GM19395 (cell line): Measurements from ENCODE around the gene ALPK3.

Experiments
- ATAC-seq: cut with Tn5 transposase; IDR thresholded peaks from one replicate; pipeline ENCODE4 v1.9.1; 2021; ENCODE audit warnings: mild to moderate bottlenecking, moderate library complexity; ENCODE audit not compliant: unreplicated experiment

ALPK3 gene, protein sequence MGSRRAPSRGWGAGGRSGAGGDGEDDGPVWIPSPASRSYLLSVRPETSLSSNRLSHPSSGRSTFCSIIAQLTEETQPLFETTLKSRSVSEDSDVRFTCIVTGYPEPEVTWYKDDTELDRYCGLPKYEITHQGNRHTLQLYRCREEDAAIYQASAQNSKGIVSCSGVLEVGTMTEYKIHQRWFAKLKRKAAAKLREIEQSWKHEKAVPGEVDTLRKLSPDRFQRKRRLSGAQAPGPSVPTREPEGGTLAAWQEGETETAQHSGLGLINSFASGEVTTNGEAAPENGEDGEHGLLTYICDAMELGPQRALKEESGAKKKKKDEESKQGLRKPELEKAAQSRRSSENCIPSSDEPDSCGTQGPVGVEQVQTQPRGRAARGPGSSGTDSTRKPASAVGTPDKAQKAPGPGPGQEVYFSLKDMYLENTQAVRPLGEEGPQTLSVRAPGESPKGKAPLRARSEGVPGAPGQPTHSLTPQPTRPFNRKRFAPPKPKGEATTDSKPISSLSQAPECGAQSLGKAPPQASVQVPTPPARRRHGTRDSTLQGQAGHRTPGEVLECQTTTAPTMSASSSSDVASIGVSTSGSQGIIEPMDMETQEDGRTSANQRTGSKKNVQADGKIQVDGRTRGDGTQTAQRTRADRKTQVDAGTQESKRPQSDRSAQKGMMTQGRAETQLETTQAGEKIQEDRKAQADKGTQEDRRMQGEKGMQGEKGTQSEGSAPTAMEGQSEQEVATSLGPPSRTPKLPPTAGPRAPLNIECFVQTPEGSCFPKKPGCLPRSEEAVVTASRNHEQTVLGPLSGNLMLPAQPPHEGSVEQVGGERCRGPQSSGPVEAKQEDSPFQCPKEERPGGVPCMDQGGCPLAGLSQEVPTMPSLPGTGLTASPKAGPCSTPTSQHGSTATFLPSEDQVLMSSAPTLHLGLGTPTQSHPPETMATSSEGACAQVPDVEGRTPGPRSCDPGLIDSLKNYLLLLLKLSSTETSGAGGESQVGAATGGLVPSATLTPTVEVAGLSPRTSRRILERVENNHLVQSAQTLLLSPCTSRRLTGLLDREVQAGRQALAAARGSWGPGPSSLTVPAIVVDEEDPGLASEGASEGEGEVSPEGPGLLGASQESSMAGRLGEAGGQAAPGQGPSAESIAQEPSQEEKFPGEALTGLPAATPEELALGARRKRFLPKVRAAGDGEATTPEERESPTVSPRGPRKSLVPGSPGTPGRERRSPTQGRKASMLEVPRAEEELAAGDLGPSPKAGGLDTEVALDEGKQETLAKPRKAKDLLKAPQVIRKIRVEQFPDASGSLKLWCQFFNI (N-terminal part only)

DNA sequence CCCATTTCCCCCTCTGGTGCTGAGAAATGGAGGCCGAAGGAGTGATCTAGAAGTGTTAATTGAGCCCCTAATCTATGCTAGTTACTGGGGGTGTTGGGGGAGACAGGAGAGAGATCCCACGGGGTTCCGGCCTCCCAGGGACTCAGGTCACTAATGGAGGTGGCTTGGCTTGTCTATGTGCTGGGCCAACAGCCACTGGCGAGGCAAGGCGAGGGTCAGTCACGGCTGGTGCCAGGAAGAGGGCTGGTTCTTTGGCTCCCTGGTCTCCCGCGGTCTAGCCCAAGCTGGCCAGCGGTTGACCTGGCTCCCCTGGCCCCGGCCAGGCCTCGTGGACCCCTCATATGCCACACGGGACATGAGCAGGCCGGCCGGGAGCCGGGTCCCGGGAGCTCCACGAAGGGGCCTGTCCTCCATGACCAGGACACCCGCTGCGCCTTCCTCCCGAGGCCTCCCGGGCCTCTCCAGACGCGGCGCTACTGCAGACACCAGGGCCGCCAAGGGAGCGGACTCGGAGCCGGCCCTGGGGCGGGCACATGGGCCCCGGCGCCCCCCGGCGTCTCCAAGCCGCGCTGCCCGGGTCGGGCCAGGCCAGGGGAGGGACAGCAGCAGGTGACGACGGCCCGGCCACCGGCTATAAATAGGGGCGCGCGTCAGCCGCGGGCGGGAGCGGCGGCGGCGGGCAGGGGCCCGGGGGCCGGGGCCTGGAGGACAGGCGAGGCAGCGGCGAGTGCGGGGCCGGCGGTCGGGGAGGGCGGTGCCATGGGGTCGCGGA, at the start of gene ALPK3:
TSS of gene ALPK3 (plus strand) at position 663 of the 772 bp plus-strand sequence. CDS start at position 760, 97 bp downstream.
- no peak for ATAC-seq

DNA sequence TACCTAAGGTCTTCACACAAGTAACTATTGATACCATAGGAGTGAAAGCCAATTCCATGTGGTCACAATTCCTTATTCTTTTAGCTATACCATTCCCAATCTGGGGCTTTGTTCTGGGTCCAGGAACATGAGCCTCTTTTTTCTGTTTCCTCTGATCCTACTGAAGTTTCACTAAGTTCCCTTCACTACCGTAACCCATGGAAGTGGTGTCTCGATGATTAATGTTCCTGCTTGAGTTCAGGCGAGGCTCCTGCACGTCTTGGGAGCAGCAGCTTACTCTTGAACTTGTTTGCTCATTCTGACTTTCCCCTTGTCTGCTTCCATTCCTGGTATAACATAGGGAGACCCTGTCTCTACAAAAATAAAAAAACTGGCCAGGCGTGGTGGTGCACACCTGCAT, 45.1 kb upstream of the ALPK3 start:
- no peak for ATAC-seq

DNA sequence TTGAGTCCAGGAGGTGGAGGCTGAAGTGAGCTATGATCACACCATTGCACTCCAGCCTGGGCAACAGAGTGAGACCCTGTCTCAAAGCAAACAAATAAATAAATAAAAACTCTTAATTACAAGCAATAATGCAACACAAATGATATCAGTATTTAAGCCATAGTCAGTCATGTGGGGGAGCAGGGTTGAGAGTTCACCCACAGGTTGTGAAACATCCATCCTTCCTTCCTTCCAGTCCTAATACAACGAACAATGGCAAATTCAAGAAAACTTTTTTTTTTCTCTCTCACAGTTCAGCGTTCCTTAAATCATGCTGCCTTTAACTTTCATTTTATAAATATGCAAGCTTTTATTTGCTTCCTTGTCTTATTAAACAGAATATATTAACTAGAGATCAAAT, 44.7 kb upstream of the ALPK3 start:
- no peak for ATAC-seq

DNA sequence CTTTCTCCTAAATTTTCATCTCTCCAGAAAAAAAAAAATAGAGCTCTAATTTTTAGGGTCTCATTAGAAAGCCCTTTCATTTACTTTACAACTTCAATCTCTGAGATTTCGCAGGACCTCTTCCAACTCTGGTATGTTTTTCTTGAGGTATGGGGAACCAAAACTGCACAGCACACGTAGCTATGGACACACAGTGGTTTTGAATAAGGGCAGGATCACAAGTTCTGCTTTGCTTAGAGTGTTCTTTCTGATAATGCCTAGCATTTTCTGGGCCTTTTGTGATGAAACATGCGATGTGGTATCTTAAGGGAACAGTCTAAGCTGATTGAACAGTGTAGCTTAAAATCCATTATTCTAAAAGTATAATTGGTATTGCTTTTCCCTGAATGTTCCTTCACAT, 43.4 kb upstream of the ALPK3 start:
- ATAC-seq, result no peak

DNA sequence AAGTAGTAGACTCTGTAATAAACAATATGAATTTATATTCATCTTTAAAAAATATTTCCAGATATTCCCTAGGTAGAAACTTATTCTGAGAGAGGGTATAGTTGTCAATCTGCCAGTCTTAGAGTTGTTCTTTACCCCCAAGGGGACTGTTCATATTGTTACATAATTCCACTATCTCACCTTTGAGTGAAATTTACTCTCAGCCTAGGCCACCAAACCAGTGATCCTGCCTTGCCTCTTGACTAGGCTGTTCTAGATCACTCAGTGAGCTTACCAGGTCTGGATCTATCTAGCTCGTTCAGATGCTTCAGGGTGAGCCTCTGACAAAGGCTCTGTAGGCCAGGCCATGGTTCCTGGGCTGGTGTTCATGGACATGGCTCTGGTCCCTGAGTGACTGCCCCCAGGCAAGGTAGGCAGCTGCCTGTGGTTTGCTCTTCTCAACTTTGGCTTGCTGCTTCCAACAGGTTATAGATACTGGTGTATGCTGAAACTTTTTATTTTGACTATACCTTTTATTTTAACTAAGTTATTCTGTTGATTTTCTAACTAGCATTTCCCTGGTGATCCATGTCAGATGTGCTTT, 41.2 kb upstream of the ALPK3 start:
- ATAC-seq, result no peak

DNA sequence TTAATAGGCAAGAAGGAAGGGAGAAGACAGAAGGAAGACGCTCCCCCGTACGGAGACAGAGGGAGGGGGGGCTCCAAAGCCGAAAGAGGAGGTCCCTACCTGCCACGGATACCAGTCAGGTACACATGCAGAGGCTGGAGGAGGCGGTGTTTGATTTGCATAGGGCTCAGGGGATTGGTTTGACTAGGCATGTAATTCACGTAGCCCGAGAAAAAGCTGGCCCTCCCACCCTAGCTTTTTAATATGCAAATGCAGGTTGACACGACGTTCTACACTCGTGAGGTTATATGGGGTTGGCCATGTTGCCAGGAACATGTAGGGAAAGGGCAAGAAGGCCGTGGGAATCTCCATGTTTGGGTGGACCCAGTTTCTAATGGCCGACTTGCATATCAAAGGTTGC, 39.0 kb upstream of the ALPK3 start:
- ATAC-seq, result no peak

DNA sequence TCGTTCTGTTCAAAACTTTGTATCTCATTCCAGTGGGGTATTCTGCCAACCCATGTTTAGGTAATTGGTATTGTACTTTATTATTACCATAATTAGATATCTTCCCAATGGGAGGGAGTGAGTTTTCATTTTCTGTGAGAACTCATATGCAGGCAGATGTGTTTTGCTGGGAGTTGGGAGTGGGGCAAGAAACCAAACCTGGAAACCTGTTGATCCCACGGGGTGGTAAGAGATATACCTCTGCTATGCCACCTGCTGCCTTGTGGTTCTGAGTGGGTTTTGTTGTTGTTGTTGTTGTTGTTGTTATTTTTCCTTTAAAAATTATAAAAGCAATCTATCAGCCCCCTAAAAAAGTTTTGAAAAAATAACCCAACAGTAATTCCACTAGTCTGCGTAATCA, 36.7 kb upstream of the ALPK3 start:
- ATAC-seq, result no peak

GRCh38 chr15:84781495-84781894, 35.7 kb upstream of the ALPK3 start:
- ATAC-seq, result no peak

DNA sequence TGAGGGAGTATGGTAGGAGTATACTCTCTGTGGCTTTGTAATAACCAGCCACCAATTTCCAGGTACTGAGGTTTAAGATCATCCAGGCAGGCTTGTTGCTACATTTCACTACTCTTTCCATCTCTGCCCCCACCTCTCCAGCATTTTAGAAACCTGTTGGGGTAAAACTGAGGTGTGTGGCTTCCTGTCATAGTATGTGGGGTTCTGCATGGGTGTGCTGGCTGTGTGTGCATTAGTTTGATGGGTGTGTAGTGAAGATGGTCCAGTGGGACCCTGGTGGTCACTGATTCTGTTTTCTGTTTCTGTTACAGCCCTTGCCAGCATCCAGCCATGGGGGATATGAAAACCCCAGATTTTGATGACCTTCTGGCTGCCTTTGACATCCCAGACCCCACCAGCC, 34.8 kb upstream of the ALPK3 start:
- ATAC-seq, result no peak

DNA sequence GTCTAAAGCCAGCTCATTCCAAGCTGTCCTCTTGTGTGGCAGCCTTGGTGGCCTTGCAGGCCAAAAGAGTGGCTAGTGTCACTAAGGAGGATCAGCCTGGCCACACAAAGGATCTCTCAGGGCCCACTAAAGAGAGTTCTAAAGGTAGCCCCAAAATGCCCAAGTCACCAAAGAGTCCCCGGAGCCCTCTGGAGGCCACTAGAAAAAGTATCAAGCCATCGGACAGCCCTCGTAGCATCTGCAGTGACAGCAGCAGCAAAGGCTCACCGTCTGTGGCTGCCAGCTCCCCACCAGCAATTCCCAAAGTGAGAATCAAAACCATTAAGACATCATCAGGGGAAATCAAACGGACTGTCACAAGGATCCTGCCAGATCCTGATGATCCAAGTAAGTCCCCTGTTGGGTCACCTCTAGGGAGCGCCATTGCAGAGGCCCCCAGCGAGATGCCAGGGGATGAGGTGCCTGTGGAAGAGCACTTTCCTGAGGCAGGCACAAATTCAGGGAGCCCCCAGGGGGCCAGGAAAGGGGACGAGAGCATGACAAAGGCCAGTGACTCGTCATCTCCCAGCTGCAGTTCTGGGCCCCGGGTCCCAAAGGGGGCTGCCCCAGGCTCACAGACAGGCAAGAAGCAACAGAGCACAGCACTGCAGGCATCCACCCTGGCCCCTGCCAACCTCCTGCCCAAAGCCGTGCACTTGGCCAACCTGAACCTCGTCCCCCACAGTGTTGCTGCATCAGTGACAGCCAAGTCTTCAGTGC, 33.5 kb upstream of the ALPK3 start:
- ATAC-seq, result no peak

GRCh38 chr15:84784262-84784661, 32.9 kb upstream of the ALPK3 start:
- no peak for ATAC-seq

DNA sequence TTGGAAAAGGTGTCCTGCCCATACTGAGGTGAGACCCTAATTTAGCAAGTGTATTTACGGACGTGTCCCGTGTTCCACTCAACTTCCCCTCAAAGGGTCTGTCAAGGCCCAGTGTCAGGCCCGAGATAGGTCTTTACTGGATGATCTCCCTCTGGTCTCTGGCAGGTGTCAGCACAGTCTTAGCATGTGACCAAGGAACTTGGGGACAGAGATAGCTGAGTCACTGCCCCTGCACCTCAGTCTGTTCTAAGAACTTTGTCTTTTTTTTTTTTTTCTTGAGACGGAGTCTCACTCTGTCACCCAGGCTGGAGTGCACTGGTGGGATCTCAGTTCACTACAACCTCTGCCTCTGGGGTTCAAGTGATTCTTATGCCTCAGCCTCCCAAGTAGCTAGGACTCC, 32.1 kb upstream of the ALPK3 start:
- ATAC-seq, result no peak

- no peak for ATAC-seq
Observed at GRCh38 chr15:84788500-84788899, 28.7 kb upstream of the ALPK3 start.

DNA sequence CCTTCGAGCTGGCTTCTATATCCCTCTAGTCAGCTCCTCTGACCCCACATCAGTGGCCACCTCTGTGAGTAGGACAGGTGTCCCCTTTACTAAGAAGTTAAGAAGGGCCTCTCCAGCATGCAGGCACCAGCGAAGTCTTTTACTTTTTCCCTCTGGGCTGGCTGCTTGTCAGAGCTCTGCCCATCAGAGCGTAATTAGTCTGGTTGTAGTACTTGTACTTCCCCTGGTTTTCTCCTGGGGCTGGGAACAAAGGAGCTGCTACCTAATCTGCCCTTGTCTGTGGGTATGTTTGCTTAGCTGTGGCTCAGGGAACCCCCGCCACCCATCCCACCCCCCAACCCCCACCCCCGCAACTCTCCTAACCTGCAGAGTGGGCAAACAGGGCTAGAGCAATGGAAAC, 27.4 kb upstream of the ALPK3 start:
- no peak for ATAC-seq

- no peak for ATAC-seq
Observed at GRCh38 chr15:84790676-84791075, 26.5 kb upstream of the ALPK3 start.

DNA sequence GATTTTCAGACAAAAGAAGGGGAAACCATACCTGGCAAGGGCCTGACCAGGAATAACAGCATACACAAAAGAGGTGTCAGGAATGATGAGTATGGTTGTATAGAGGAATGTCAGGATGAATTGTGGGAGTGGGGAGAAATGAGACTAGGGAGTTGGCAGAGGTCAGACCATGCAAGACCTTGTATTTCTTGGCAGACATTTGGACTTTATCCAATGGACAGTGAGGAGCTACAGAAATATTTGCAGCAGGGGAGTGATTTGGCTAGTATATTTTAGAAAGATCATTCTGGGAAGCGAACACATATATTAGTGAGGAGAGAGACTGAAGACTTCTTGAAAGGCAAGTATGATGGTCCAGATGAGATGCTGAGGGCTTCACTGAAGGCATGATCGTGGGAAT, 25.4 kb upstream of the ALPK3 start:
- no peak for ATAC-seq

- no peak for ATAC-seq
Observed at GRCh38 chr15:84793431-84794161, 23.6 kb upstream of the ALPK3 start.

GRCh38 chr15:84794162-84794547, 23.0 kb upstream of the ALPK3 start:
- ATAC-seq, result no peak

DNA sequence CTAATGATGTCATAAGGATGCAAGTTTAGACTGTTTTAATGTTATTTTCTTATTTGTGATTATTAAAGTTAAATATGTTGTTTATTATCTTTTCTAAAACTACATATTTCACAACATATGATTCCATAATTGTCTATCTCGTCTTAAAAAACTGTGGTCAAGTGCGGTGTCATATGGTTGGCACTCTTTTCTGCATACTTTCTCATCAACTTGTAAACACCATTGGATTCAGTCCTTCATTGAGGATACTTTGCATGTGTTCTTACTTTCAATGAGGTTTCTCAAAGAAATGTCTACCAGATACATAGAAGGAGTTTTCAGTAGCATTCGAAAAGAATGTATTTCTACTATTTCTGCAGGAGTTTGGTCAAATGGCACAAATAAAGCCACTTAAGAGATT, 22.0 kb upstream of the ALPK3 start:
- ATAC-seq, result no peak
